Cortex of kidney (tissue), 1 donor: ENCODE data around the gene CHRNA4.

Experiments used
- DNase-seq: peaks from one replicate; lab custom pipeline; 2025; lab: John Stamatoyannopoulos, UW

Gene CHRNA4

GRCh38 chr20:63360850-63361518 is at the start of gene CHRNA4:
TSS of gene CHRNA4 (minus strand) at chr20:63361349. CDS start at chr20:63361165, 184 bp downstream.
- DNase-seq = no peak

GRCh38 chr20:63409834-63410435 is 48.8 kb upstream of the CHRNA4 start:
- DNase-seq = no peak

- no peak for DNase-seq
Measured at GRCh38 chr20:63409066-63409833, 48.1 kb upstream of the CHRNA4 start.

GRCh38 chr20:63408684-63409046 is 47.5 kb upstream of the CHRNA4 start:
- no peak for DNase-seq

GRCh38 chr20:63407928-63408683 is 47.0 kb upstream of the CHRNA4 start:
- DNase-seq = no peak

GRCh38 chr20:63406617-63407245 is 45.6 kb upstream of the CHRNA4 start:
- no peak for DNase-seq

GRCh38 chr20:63406011-63406410 is 44.9 kb upstream of the CHRNA4 start:
- DNase-seq = no peak

- no peak for DNase-seq
Measured at GRCh38 chr20:63405102-63405730, 44.1 kb upstream of the CHRNA4 start.

- no peak for DNase-seq
Measured at GRCh38 chr20:63404129-63405085, 43.3 kb upstream of the CHRNA4 start.

GRCh38 chr20:63403403-63404105 is 42.4 kb upstream of the CHRNA4 start:
- DNase-seq = no peak

- no peak for DNase-seq
Measured at GRCh38 chr20:63402860-63403220, 41.7 kb upstream of the CHRNA4 start.

- no peak for DNase-seq
Measured at GRCh38 chr20:63402181-63402859, 41.2 kb upstream of the CHRNA4 start.

- DNase-seq = no peak
Measured at GRCh38 chr20:63401384-63402110, 40.4 kb upstream of the CHRNA4 start.

- DNase-seq = no peak
Measured at GRCh38 chr20:63400486-63401210, 39.5 kb upstream of the CHRNA4 start.

- no peak for DNase-seq
Measured at GRCh38 chr20:63399596-63400375, 38.6 kb upstream of the CHRNA4 start.

GRCh38 chr20:63398744-63399514 is 37.8 kb upstream of the CHRNA4 start:
- DNase-seq = no peak
